ENCODE results near the gene BCKDK.
"Not testable (repeated sequence)": the region's sequence is repeated elsewhere in the genome, so short reads cannot be mapped to it uniquely, and the experiment has no call there.

BCKDK gene

GRCh38 chr16:31142109-31143010 lies 34.2 kb downstream of the BCKDK start:
- DNase-seq (ENCODE audit: low read depth), result peak; percentile 95

GRCh38 chr16:31143011-31143693 lies 35.0 kb downstream of the BCKDK start:
- no peak for DNase-seq (ENCODE audit: low read depth)

GRCh38 chr16:31143694-31144148 lies 35.5 kb downstream of the BCKDK start:
- no peak for DNase-seq (ENCODE audit: low read depth)

- DNase-seq (ENCODE audit: low read depth), result not testable (repeated sequence)
These were observed 36.2 kb downstream of the BCKDK start for GRCh38 chr16:31144418-31144817.

- no peak for DNase-seq (ENCODE audit: low read depth)
These were observed 37.3 kb downstream of the BCKDK start for GRCh38 chr16:31145398-31145990.

GRCh38 chr16:31147574-31147973 lies 39.4 kb downstream of the BCKDK start:
- no peak for DNase-seq (ENCODE audit: low read depth)

DNA sequence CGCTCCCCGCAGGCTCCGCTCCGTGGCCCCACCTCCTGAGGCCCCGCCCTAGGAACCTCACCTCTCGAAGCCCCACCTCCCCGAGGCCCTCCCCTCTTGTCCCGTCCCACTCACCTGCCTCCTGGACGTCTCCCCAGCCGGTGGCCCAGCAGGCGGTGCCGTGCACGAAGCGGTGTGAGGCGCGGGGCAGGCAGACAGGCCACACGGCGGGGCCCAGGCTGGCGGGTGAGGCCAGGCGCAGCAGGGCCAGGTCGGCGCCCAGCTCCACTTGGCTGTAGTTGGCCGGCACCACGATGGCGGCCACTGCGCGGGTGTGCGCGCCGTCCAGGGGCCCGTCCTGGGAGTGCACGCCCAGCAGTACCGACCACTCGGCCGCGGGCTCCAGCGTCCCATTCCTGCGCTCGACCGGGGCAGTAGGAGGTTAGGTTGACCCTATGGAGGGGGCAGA lies 40.1 kb downstream of the BCKDK start:
- no peak for DNase-seq (ENCODE audit: low read depth)

- DNase-seq (ENCODE audit: low read depth), result no peak
These were observed 40.7 kb downstream of the BCKDK start for GRCh38 chr16:31148896-31149295.

- DNase-seq (ENCODE audit: low read depth), result no peak
These were observed 41.1 kb downstream of the BCKDK start for GRCh38 chr16:31149332-31149731.

GRCh38 chr16:31149894-31150890 lies 42.0 kb downstream of the BCKDK start, which contains the start of gene PRSS36:
TSS of gene PRSS36 (minus strand) at chr16:31150066. CDS start at chr16:31150035, 31 bp downstream.
- DNase-seq (ENCODE audit: low read depth), result no peak

DNA sequence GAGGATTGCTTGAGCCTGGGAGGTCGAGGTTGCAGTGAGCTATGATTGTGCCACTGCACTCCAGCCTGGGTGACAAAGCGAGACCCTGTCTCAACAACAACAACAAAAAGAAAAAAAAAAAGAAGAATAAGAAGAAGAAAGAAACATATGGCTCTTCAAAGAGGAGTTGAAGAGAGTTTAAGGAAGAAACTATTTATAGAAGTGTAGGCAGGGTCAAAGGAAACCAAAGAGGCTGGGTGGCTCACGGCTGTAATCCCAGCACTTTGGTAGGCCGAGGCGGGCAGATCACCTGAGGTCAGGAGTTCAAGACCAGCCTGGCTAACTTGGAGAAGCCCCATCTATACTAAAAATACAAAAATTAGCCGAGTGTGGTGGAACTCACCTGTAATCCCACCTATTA lies 42.8 kb downstream of the BCKDK start:
- not testable (repeated sequence) for DNase-seq (ENCODE audit: low read depth)

GRCh38 chr16:31157136-31157535 lies 49.0 kb downstream of the BCKDK start:
- no peak for DNase-seq (ENCODE audit: low read depth)
